Uterus (tissue), 4 donors: ENCODE data around the gene STAT1. TPM values are rescaled to one million over a fixed set of nuclear protein-coding genes. Genes with fewer than 3 reads are reported as not detected.

Source experiments
- DNase-seq, 2 donors: peaks; one replicate each; pipeline ENCODE4 v3.0.0-alpha.2; 2019 to 2020
- H3K27ac ChIP-seq, 2 donors: fragments of 200-600 bp; sonication (generic); 1 replicate in 1 of 2; 2 replicates in 1 of 2; pipeline ENCODE4 v1.5.1; 2016 to 2018
- H3K27me3 ChIP-seq, 2 donors: fragments of 200-600 bp; sonication (generic); one replicate each; pipeline ENCODE4 v1.5.1; 2018 to 2019; ENCODE audit warnings: control low read depth in 1 of 2
- H3K36me3 ChIP-seq, 2 donors: fragments of 200-600 bp; sonication (generic); one replicate each; pipeline ENCODE4 v1.5.1; 2019; ENCODE audit warnings: control low read depth in 1 of 2
- H3K4me1 ChIP-seq, 2 donors: fragments of 200-600 bp; sonication (generic); one replicate each; pipeline ENCODE4 v1.5.1; 2018 to 2019; ENCODE audit warnings: control low read depth in 1 of 2
- H3K4me3 ChIP-seq, 2 donors: fragments of 200-600 bp; sonication (generic); 1 replicate in 1 of 2; 2 replicates in 1 of 2; pipeline ENCODE4 v1.5.1; 2018 to 2019; ENCODE audit warnings: mild to moderate bottlenecking in 1 of 2
- H3K9me3 ChIP-seq, 2 donors: fragments of 200-600 bp; sonication (generic); one replicate each; pipeline ENCODE4 v1.5.1; 2019; ENCODE audit warnings: control low read depth in 1 of 2
- POLR2A ChIP-seq, 2 donors: fragments of 450-650 bp; IDR thresholded peaks; one replicate each; pipeline ENCODE4 v1.6.1; 2016; ENCODE audit warnings: antibody characterized with exemption in 2 of 2, mild to moderate bottlenecking in 1 of 2, moderate library complexity in 1 of 2
- intact Hi-C: fragments of 100-400 bp; cut with DNase I; formaldehyde crosslinking; loops from one replicate; pipeline ENCODE4 v1.15.1; 2023; ENCODE audit warnings: low total_unique reads
- total RNA-seq, 4 donors: library from RNA; depleted of rRNA in 3 of 4; stranded (reverse); fragments of >200 nt in 3 of 4; gene quantifications; one replicate each; pipeline versions ENCODE4 v1.1.0 to v1.2.4, GENCODE V29; 2014 to 2023
- TF ChIP-seq, protein P1 (sequence below), 4 experiments: fragments of 200-600 bp in 2 of 4; fragments of 450-650 bp in 2 of 4; sonication (generic) in 2 of 4; IDR thresholded peaks; one replicate each; pipeline ENCODE4 v1.5.1; 2016 to 2019; ENCODE audit warnings: antibody characterized with exemption in 4 of 4, mild to moderate bottlenecking in 2 of 4, moderate library complexity in 1 of 4
- donor health status: DM: yes; HTN: yes; CAD: no.

STAT1 gene
- total RNA-seq, 4 donors from 2014 or later: 20.7 to 83.0 (median 56.1) TPM

- Histone ChIP-seq H3K27me3 (no peaks in the 10 kb centered on the region), H3K4me1 (no peaks in the 10 kb centered on the region), H3K36me3 (no peaks in the 10 kb centered on the region), H3K9me3 (no peaks in the 10 kb centered on the region), H3K4me3 (no peak overlapping the region), H3K27ac (no peak overlapping the region)
- TF ChIP-seq, protein P1, sequence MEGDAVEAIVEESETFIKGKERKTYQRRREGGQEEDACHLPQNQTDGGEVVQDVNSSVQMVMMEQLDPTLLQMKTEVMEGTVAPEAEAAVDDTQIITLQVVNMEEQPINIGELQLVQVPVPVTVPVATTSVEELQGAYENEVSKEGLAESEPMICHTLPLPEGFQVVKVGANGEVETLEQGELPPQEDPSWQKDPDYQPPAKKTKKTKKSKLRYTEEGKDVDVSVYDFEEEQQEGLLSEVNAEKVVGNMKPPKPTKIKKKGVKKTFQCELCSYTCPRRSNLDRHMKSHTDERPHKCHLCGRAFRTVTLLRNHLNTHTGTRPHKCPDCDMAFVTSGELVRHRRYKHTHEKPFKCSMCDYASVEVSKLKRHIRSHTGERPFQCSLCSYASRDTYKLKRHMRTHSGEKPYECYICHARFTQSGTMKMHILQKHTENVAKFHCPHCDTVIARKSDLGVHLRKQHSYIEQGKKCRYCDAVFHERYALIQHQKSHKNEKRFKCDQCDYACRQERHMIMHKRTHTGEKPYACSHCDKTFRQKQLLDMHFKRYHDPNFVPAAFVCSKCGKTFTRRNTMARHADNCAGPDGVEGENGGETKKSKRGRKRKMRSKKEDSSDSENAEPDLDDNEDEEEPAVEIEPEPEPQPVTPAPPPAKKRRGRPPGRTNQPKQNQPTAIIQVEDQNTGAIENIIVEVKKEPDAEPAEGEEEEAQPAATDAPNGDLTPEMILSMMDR (IDR thresholded peaks at IDR 0.05): no peak
- TF ChIP-seq POLR2A (IDR thresholded peaks at IDR 0.05): no peak
- DNase-seq: no peak
- intact Hi-C loops: no loop called here
These were observed 53.8 kb downstream of the STAT1 start for GRCh38 chr2:190959911-190960788.

- no peak for DNase-seq
- no peaks in the 10 kb centered on the region for H3K36me3 ChIP-seq
- H3K27me3 ChIP-seq: no peaks in the 10 kb centered on the region
- intact Hi-C loops: no loop called here
- H3K9me3 ChIP-seq: no peaks in the 10 kb centered on the region
- H3K27ac ChIP-seq: no peak overlapping the region
- no peak overlapping the region for H3K4me3 ChIP-seq
- peaks cover 0 to 5% of the 10 kb centered on the region in 2 donors for H3K4me1 ChIP-seq
- TF ChIP-seq, protein P1 (IDR thresholded peaks at IDR 0.05): no peak
- no peak for TF ChIP-seq POLR2A (IDR thresholded peaks at IDR 0.05)
These were observed 60.7 kb downstream of the STAT1 start for GRCh38 chr2:190953257-190953656.

DNA sequence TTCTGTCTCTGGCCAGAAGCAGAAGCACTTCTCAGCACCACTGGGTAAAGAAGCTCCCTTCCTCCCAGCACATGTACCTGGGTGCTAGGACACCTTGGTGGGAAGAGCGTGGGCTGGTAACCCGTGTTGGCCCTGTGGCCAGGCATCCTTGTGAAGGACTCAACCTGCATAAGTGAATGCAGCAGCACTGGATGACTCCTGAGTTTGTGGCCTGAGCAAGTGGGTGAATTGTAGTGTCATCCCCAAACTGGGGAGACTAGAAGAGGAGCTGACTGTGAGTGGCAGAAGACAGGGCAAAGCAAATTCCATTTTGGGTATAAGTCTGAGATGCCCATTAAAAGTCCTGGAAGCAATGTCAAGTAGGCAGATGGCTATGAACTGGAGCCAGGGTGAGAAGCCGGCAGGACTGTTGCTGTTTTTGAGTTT is 63.4 kb downstream of the STAT1 start:
- no peak for DNase-seq
- Histone ChIP-seq H3K4me1 (peaks cover 5 to 6% of the 10 kb centered on the region in 2 donors), H3K9me3 (no peaks in the 10 kb centered on the region), H3K27me3 (no peaks in the 10 kb centered on the region), H3K36me3 (no peaks in the 10 kb centered on the region), H3K27ac (no peak overlapping the region), H3K4me3 (no peak overlapping the region)
- TF ChIP-seq POLR2A (IDR thresholded peaks at IDR 0.05): no peak
- TF ChIP-seq, protein P1 (IDR thresholded peaks at IDR 0.05): no peak
- intact Hi-C loops: no loop called here

DNA sequence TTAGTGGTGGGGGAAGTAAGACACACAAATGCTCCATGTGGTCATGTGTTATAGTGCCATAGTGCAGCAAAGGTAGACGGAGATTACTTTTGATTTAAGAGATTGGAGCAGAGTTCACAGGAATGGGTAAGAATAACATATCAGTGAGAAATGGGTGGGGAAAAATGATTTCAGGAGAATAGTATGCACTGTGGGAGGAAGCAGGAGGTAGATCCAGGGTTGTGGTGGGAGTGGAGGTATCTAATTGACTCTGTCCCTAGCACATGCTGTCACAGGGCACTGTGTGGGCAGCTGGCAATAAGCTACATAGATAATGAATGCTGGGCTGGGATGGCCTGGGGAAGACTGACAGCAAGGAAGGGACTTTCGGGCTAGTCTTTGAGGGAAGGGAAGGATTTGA is 65.3 kb downstream of the STAT1 start:
- TF ChIP-seq, protein P1 (IDR thresholded peaks at IDR 0.05): no peak
- no peak for TF ChIP-seq POLR2A (IDR thresholded peaks at IDR 0.05)
- intact Hi-C loops: no loop called here
- peak overlapping the region; percentile 17 to 60 for H3K27ac ChIP-seq

DNA sequence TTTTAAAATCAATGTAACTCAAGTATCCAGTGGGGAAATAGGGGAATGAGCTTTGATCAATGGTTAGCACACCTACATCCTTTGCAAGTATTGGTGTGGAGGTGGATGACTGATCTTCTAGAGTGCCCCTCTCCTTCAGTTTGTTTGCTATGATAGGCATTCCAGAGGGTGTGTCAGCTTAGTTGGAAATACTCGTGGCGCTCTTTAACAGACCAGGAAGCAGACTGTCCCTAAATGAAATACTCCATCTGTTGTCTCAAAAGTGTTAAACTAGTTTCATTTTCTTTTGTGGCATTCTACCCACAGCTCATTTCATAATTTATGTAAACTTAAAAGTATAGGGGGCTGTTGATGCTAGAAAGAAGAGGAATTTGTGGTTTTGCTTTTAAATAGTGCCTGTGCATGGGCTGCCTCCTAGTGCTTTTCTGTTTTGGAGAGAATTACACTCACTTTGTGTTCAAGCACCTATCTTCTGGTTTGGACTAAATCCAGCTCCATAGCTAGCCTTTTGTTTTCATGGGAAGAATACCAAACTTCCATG is 66.2 kb downstream of the STAT1 start:
- Histone ChIP-seq H3K4me3 (no peak overlapping the region), H3K9me3 (no peaks in the 10 kb centered on the region), H3K36me3 (no peaks in the 10 kb centered on the region), H3K4me1 (peaks cover 5 to 6% of the 10 kb centered on the region in 2 donors), H3K27me3 (no peaks in the 10 kb centered on the region), H3K27ac (peak overlapping the region; percentile 27 to 60)
- no peak for DNase-seq
- TF ChIP-seq POLR2A (IDR thresholded peaks at IDR 0.05): no peak
- TF ChIP-seq, protein P1 (IDR thresholded peaks at IDR 0.05): no peak
- intact Hi-C loops: no loop called here

More for the DNA sequence above, 65.3 kb downstream of the STAT1 start:
- H3K27me3 ChIP-seq: no peaks in the 10 kb centered on the region
- no peak for DNase-seq
- no peak overlapping the region for H3K4me3 ChIP-seq
- H3K4me1 ChIP-seq: peaks cover 5 to 6% of the 10 kb centered on the region in 2 donors
- no peaks in the 10 kb centered on the region for H3K36me3 ChIP-seq
- H3K9me3 ChIP-seq: no peaks in the 10 kb centered on the region
